ENCODE results near the gene AP4M1. TPM values are rescaled to one million over a fixed set of nuclear protein-coding genes. Genes with fewer than 3 reads are reported as not detected.
A peak's percentile ranks its signal among the peaks of the same experiment; 100 is the strongest.

The AP4M1 gene
- polyA plus RNA-seq, 1 donor from 2014 or later = 100 TPM

GRCh38 chr7:100089458-100090196 lies 11.8 kb upstream of the AP4M1 start:
- peak overlapping the region; percentile 82 for H3K9ac ChIP-seq (ENCODE audit: low read length)
- H3F3A ChIP-seq (ENCODE audit: insufficient read depth, low read length, poor library complexity, severe bottlenecking) = no peaks in the 10 kb centered on the region
- H3K4me3 ChIP-seq (ENCODE audit: low read length) = peak overlapping the region; percentile 90
- no peaks in the 10 kb centered on the region for H3K9me3 ChIP-seq (ENCODE audit: low read length)
- no peak for TF ChIP-seq TAF1 (IDR thresholded peaks at IDR 0.05; ENCODE audit: low read depth)
- TF ChIP-seq MXI1 (conservative IDR thresholded peaks at IDR 0.05; ENCODE audit: poor library complexity, severe bottlenecking) = no peak
- TF ChIP-seq EZH2 (IDR thresholded peaks at IDR 0.05; ENCODE audit: borderline replicate concordance, insufficient read depth, low read length, poor library complexity, severe bottlenecking) = no peak
- TF ChIP-seq, protein P1, sequence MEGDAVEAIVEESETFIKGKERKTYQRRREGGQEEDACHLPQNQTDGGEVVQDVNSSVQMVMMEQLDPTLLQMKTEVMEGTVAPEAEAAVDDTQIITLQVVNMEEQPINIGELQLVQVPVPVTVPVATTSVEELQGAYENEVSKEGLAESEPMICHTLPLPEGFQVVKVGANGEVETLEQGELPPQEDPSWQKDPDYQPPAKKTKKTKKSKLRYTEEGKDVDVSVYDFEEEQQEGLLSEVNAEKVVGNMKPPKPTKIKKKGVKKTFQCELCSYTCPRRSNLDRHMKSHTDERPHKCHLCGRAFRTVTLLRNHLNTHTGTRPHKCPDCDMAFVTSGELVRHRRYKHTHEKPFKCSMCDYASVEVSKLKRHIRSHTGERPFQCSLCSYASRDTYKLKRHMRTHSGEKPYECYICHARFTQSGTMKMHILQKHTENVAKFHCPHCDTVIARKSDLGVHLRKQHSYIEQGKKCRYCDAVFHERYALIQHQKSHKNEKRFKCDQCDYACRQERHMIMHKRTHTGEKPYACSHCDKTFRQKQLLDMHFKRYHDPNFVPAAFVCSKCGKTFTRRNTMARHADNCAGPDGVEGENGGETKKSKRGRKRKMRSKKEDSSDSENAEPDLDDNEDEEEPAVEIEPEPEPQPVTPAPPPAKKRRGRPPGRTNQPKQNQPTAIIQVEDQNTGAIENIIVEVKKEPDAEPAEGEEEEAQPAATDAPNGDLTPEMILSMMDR (IDR thresholded peaks at IDR 0.05; ENCODE audit: poor library complexity, severe bottlenecking) = no peak
- no peak for TF ChIP-seq RAD21 (conservative IDR thresholded peaks at IDR 0.05)
- TF ChIP-seq, protein P2, sequence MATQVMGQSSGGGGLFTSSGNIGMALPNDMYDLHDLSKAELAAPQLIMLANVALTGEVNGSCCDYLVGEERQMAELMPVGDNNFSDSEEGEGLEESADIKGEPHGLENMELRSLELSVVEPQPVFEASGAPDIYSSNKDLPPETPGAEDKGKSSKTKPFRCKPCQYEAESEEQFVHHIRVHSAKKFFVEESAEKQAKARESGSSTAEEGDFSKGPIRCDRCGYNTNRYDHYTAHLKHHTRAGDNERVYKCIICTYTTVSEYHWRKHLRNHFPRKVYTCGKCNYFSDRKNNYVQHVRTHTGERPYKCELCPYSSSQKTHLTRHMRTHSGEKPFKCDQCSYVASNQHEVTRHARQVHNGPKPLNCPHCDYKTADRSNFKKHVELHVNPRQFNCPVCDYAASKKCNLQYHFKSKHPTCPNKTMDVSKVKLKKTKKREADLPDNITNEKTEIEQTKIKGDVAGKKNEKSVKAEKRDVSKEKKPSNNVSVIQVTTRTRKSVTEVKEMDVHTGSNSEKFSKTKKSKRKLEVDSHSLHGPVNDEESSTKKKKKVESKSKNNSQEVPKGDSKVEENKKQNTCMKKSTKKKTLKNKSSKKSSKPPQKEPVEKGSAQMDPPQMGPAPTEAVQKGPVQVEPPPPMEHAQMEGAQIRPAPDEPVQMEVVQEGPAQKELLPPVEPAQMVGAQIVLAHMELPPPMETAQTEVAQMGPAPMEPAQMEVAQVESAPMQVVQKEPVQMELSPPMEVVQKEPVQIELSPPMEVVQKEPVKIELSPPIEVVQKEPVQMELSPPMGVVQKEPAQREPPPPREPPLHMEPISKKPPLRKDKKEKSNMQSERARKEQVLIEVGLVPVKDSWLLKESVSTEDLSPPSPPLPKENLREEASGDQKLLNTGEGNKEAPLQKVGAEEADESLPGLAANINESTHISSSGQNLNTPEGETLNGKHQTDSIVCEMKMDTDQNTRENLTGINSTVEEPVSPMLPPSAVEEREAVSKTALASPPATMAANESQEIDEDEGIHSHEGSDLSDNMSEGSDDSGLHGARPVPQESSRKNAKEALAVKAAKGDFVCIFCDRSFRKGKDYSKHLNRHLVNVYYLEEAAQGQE (IDR thresholded peaks at IDR 0.05; ENCODE audit: borderline replicate concordance) = no peak
- TF ChIP-seq POLR2AphosphoS5 (IDR thresholded peaks at IDR 0.05) = no peak
- TF ChIP-seq SMC3 (conservative IDR thresholded peaks at IDR 0.05; ENCODE audit: poor library complexity) = no peak
- TF ChIP-seq EP300 (conservative IDR thresholded peaks at IDR 0.05; ENCODE audit: poor library complexity, severe bottlenecking) = no peak
- no peaks in the 10 kb centered on the region for H4K20me1 ChIP-seq (ENCODE audit: insufficient read depth)
- no peaks in the 10 kb centered on the region for H3K27me3 ChIP-seq (ENCODE audit: insufficient read depth, low read depth, low read length)
- H2AFZ ChIP-seq (ENCODE audit: low read depth, low read length) = no peak overlapping the region
- H3K4me2 ChIP-seq (ENCODE audit: low read length) = peak overlapping the region; percentile 56
- peaks cover 4% of the 10 kb centered on the region for H3K79me2 ChIP-seq (replicated peaks; ENCODE audit: insufficient read depth, low read length)
- H3K36me3 ChIP-seq (ENCODE audit: insufficient read depth, low read length) = no peaks in the 10 kb centered on the region
- H3K9me2 ChIP-seq (ENCODE audit: insufficient read depth, low read length) = no peaks in the 10 kb centered on the region
- H3K27ac ChIP-seq (ENCODE audit: low read length) = peak overlapping the region; percentile 83

- Histone ChIP-seq H3K9ac (ENCODE audit: low read length) (no peak overlapping the region), H2AFZ (ENCODE audit: low read depth, low read length) (no peak overlapping the region), H3K4me2 (ENCODE audit: low read length) (no peak overlapping the region), H3K79me2 (replicated peaks; ENCODE audit: insufficient read depth, low read length) (peaks cover 4% of the 10 kb centered on the region), H3K4me3 (ENCODE audit: low read length) (no peak overlapping the region), H3K9me2 (ENCODE audit: insufficient read depth, low read length) (no peaks in the 10 kb centered on the region), H3K36me3 (ENCODE audit: insufficient read depth, low read length) (peaks cover 5% of the 10 kb centered on the region), H4K20me1 (ENCODE audit: insufficient read depth) (no peaks in the 10 kb centered on the region), H3K9me3 (ENCODE audit: low read length) (no peaks in the 10 kb centered on the region), H3K27me3 (ENCODE audit: insufficient read depth, low read depth, low read length) (no peaks in the 10 kb centered on the region), H3F3A (ENCODE audit: insufficient read depth, low read length, poor library complexity, severe bottlenecking) (no peaks in the 10 kb centered on the region), H3K27ac (ENCODE audit: low read length) (no peak overlapping the region)
- TF ChIP-seq, protein P2 (IDR thresholded peaks at IDR 0.05; ENCODE audit: borderline replicate concordance) = no peak
- TF ChIP-seq POLR2AphosphoS5 (IDR thresholded peaks at IDR 0.05) (no peak), MXI1 (conservative IDR thresholded peaks at IDR 0.05; ENCODE audit: poor library complexity, severe bottlenecking) (no peak), RAD21 (conservative IDR thresholded peaks at IDR 0.05) (no peak), EZH2 (IDR thresholded peaks at IDR 0.05; ENCODE audit: borderline replicate concordance, insufficient read depth, low read length, poor library complexity, severe bottlenecking) (no peak), EP300 (conservative IDR thresholded peaks at IDR 0.05; ENCODE audit: poor library complexity, severe bottlenecking) (no peak), SMC3 (conservative IDR thresholded peaks at IDR 0.05; ENCODE audit: poor library complexity) (no peak), TAF1 (IDR thresholded peaks at IDR 0.05; ENCODE audit: low read depth) (no peak)
- TF ChIP-seq, protein P1 (IDR thresholded peaks at IDR 0.05; ENCODE audit: poor library complexity, severe bottlenecking) = no peak
Observed at GRCh38 chr7:100090527-100091410, 10.7 kb upstream of the AP4M1 start.
